GM21423 (cell line): ENCODE results near the gene MYL3.

Experiments used
- ATAC-seq: cut with Tn5 transposase; IDR thresholded peaks from one replicate; pipeline ENCODE4 v1.9.1; 2021; ENCODE audit warnings: mild to moderate bottlenecking, moderate library complexity; ENCODE audit not compliant: unreplicated experiment

Gene MYL3

DNA sequence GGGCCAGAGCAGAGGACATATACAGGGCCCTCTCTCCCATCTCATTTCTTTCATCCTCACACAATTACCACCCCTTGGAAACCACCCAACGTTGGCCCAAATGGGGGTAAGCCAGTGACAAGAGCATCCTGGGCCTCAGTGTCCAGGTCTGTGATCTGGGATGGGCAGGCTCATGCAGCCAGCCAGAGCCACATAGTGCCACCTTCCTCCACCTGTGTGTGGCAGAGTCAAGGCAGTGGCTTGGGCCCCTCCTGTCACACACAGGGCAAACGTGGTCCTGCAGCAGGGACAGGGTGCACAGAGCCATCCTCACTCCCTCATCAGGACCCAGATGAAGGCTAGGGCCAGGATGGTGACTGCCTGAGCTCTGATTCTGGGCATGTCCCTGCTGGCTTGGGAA, 2.3 kb upstream of the MYL3 start:
- ATAC-seq = no peak

DNA sequence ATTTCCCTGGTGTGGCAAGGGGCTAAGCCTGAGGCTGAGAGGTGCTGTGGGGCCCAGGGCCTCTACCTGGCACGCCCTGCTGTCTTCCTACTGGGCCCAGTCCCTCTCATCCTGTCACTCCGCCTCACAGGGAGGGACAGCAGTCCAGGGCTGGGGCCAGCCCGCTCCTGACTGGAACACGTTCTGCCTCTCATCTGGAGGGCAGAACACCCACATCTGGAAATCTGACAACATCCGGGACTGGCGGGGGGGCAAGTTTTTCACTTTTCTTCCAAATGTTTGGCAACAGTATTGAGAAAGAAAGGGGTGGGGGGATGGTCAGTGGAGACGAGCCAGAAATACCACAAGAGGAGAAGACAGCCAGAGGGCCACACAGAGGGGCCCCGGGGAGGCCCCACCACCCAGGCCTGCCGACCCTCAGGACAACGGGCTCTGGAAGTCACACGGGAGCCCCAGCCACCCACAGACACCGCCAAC, 1.8 kb upstream of the MYL3 start:
- no peak for ATAC-seq

DNA sequence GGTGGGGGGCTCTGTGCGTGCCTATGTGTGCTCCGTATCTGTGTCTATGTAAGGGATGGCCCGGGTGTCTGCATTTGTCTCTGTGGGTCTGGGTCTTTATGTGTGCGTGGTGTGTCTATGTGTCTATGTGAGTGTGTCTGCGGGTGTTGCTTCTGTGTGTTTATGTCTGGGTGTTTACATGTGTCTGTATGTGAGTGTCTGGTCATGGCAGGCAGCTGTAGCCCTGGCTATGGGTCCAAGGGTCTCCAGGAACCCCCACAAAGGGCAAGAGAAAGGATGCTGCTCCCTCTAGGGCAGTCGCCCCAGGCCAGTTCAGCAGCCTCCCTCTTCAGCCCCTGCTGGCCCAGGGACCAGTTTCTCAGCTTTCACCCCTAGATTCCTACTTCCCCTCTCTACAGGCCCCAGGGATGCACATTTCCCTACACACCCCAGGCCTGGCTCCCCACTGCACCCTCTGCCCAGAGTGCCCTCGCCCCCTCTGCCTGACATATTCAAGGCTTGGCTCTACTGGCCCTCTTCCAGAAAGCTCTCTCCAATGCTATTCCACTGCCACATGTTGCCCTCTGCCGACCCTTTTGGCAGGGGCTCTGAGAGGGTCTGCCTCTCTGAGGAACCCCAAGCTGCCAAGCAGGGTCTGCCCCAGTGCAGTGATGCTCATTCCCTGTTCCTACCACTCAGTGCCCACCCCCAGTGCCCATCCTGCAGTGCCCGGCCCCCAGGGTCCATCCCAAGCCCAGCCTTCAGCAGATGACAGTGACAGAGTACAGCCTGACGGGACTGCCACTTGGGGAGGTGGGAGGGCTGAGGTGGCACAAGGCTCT, 1.0 kb upstream of the MYL3 start:
- ATAC-seq = no peak

DNA sequence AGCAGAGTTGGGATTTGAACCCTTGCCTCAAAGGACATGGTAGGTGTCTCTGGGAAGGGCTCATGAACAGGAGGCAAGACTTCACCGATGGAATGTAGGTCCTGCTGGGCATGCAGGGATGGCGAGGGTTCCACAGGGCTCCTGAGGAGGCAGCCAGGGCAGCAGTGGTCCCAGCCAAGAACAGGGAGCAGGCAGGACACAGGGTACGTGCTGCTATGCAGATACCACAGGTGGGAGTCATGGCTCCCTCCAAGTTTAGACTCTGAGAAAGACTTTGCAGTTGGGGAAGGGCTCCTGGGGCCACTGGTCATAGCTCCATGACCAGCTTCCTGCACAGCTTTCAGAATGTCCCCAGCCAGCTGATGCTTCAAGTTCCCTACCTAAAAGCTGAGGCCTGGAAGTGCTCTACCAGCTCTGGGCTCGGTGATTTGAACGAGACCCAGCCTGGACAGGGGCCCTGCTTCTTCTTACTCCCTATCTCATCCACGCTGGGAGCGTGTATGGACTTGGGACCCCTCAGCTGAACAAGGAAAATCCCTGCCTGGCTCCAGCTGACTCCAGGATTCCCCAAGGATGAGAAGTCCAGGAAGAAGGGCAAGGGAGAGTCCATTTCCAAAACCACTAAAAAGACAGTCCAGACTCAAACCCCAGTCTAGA, 747 bp downstream of the MYL3 start:
- no peak for ATAC-seq

DNA sequence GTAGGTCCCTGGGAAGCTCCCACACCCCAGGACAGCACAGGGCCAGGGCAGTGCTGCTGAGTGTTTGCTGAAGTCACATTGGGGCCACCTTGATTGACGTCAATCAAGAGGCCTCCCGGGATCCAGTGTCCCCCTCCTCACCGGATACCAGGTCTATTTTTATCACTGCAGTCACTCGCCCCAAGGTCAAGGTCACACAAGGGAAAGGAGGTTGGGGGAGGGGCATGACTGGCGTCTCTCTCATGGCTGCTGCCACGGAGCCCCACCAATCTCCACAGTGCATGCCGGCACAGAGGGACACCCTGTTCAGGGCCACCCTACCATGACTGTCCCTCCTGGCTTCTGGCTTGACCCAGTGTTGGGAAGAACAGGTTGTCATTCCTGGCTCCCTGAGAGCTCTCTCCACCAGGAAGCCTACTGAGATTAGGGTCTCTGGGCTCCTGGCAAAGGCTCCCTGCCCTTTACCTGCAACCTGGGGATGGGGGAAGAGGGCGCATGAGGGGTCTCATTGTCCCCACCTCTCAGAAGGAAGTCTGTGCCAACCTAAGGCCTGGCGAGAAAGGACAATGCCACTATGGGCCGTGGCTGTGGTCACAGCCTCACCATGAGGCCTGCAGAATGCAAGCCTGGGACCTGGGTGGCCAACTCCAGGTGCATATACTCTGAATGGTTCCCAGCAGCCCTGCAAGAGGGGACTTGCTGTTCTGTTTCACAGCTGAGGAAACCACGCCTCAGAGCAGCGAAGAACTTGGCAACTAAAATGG, 1.5 kb downstream of the MYL3 start:
- no peak for ATAC-seq

DNA sequence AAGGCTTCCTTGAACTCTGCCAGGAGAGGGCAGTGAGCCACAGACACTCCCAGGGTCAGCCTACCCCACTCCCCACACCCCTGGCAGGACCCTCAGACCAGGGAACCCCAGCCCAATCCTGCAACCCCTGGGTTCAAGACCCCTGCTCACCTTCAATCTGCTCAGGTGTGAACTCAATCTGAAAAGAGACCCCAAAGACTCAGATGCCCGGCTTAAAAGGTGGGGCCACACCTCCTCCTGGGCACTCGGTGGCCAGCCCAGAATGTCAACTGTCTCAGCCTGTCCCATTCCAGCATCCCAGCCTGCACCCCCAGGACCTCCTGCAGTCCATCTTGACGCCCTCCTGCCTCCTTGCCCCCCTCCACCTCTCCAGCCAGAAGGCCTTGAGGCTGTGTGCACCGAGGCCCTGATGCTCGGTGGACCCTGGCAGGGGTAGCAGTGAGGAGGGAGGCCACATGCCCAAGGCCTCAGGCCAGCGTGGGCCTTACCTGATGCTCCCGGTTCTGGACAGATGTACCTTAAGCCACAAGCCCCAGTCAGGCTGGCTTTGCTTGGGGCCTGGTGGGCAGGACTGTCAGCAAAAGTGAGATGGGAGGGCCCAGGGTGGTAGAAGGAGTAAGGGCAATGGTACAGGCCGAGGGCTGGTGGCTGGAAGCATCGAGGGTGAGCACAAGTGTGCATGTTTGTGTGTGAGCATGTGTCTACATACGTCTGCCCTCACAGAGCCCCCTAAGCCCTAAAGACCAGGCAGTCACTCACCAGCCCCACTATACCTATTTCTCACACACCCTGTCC, 2.2 kb downstream of the MYL3 start:
- no peak for ATAC-seq

DNA sequence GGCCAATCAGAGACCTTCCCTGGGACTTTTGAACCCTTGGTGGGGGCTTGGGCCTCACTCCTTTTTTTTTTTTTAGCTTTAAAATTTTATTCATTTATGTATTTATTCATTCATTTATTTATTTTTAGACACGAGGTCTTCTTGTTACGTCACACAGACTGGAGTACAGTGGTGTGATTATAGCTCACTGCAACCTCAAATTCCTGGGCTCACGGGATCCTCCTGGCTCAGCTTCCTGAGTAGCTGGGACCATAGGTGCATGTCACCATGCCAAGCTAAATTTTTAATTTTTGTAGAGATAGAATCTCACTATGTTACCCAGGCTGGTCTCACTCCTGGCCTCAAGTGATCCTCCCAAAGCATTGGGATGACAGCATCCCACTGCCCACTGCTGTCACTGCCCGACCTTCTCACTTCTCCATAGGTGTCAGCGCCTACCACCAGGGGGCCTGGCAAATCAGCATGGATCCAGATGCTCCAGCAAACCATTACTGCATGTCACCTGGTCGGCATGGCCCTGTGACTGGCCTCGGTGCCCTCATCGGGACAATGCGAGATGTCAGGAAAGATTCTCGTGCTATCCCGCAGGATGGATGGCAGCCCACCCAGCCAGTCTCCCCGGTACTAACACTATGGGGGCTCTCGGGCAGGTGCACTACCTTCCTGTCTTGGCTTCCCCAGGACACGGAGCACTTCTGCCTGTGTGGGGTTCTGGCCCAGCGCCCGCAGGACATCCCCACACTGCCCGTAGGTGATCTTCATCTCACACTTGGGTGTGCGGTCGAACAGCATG, 3.0 kb downstream of the MYL3 start:
- ATAC-seq = no peak

DNA sequence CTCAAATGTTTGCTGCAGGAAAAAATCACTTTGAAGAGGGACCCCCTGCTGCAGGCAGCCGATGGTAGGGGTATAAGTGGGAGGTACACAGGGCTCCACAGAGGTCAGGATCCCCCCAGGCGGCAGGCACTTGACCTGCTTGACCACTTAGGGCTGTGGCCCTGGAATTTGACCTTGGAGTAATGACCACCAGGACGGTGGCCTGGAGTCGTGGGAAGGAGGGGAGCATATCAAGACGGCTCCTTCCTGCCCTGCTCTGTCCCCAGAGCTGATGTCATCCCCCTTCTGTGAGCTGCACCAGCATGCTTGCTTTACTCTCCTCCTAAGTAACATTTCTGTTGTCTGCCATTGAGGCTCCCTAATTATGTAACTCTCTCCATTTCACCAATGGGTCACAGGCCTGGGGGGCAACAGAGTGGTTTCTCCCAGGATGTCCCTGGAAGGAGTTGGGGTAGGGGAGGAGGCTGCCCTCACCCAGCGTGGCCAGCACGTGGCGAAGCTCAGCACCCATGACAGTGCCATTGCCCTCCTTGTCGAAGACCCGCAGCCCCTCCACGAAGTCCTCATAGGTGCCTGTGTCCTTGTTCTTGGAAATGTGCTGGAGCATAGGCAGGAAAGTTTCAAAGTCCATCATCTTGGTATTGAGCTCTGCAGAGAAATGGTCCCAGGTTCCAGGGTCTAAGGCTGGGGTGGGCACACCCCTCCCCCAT, 4.1 kb downstream of the MYL3 start:
- ATAC-seq = no peak

DNA sequence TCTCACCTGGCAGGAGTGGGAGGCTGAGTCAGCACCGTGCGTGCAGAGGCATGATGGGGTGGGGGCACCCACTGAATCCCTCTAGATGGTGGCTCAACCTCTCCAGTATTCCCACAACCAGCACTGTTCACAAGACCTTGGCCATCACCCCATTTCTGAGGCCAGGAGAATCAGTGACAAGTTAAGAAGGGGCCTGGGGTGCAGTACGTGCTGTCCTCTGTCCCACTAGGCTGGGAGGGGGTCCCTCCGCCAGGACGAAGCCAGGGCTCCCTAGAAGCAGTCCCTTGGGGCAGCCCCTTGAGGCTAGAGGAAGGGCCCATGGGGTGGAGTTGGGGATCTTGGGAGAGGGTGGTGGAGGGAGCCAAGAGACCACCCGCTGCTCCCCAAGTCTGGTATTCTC, 4.8 kb downstream of the MYL3 start:
- no peak for ATAC-seq

DNA sequence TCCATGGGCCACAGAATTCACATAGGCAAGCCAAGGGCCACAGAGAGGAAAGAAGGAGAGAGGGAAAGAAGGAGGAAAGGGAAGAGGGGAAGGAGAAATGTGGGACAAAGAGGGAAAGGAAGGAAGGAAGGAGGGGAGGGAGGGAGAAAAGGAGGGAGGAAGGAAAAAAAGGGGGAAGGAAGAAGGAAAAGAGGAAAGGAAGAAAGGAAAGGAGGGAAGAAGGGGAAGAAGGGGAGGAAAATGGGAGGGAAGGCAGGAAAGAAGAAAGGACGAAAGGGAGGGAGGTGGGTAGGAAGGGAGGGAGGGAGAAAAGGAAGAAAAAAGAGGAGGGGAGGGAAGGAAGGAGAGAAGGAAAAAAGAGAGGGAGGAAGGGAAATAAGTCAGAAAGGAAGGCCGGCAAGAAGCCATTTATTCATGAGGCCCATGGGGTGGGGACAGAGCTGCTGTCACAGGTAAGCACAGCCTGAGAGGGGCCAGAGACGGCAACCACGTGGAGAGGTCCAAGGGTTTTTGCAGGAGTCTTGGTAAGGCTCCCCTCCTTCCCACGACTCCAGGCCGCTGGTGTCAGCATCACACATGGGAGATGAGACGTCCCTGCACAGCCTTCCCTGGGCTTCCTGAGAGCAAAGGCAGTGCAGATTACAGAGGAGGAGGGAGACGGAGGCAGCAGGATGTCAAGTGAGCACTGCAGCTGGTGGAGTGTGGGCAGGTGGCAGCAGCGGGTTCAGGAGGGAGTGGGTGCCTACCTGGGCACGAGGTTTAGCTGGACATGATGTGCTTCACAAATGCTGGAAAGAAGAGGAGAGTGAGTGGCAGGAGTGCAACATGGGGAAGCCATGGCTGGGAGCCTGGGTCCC, 5.5 kb downstream of the MYL3 start:
- ATAC-seq = no peak

DNA sequence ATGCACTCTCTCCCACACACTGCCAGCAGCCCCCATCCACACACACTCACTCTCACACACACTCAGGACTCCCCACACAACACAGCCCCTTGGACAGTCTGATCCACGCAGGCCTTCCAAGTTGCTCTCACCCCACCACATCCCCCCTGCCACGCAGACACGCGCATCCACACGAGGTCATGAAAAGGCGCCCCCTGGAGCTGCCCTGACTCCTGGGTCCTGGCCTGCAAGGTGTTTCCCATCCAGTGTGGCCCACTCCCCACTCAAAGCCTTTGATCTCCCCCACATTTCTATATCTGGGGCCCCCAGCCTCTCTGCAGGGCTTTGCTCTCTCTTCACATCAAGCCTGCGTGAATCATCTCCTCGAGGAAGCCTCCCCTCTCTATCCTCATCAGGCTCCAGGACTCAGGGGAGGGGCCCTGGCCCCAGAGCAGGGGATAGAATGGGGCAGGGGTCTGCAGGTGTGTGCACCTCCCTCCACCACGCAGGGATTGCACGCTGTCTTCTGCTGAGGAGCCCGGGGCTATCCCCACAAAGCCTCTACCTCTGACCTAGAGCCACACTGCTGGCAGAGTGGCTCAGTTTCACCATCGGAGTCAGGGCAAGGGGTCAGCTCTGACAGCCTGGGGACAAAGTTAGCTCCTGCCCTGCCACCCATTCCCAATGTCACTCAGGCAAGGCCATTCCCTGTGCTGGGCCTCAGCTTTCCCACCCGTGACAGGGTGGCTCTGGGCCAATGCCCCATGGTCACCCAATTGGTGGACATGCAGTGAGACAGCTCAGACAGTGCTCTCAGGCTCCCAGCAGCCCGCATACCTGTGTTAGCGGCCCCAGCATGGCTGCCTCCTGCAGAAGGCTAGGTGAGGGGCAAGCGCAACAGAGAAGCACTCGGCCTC, 6.4 kb downstream of the MYL3 start:
- ATAC-seq = no peak

DNA sequence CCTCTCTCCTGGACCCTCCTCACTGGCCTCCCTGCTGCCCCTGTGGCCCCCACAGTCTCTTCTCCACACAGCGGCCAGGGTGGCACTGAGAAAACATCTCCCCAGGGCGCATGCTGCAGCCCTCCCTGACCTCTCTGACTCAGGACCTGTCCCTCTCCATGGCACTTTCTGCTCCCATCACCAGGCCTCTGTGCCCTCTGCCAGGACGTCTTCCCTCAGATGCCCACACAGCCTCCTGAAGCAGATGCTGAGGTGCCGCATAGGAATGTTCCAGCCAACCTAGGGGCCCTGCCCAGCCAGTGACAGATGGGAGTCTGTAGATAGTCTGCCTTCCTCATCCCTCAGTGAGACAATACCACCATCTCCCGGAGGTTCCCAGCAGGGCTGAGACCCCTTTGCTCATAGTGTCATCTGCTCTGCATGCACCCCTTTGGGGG, 8.7 kb downstream of the MYL3 start:
- ATAC-seq = no peak

DNA sequence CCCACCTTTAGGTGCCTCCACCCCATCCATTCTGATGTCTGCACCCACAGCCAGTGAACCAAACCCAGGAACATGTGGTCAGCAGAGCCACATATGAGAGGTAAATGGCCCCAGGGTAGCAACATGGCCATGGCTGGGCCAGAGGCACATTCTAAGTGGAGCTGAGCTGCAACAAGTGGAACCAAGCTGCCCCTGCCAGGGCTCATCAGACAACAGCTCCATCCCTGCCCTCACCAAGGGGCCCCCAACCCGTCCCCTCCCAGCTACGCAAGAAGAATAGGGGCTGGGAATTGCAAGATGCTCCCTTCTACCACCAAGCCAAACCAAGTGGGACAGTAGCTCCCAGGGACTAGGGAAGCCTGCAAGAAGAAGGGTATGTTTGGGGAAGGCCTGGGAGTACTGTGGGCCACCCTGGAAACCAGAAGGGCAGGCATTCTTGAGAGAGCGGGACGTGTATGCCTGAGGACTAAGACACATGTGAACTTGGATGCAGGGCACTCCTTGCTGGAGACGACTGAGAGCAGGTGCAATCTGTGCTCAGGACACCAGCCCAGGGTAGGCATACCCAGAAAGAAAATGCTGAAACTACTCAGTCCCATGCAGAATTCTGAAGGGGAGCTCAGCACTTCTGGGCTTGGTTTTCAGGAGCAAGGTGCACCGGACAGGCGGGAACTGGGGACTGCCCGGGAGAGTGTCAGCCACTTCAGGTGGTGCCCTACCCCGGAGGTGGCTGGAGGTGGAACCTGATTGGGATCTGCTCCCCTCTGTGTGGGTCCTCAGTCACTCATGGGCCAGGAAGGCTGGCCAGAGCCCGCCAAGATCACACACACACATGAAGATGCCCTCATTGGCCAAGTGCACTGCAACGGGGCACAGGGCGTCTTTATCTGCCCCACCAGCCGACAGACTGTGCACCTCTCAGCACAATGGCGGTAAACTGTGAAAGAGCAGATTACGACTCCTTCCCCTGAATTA, 9.5 kb downstream of the MYL3 start:
- ATAC-seq = no peak

DNA sequence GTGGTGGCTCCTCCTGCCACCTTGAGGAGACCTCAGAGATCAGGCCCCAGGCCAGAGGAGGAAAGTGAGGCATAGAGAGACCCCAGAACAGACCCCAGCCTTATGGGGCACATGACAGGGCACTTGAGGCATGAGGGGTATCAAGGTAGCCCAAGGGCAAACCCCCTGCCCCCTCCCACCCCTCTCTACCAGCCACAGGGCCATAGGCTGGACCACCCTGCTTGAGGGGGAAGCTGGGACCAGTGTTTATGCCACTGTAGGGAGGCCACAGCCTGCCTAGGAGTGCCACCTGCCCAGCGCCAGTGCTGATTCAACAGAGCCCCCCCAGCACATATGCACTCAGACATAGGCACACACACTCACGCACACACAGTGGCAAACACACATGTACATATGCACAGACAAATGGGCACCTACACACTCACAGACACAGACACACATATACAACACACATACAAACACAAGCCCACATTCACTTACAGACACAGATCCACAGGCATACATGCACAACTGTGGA, 10.3 kb downstream of the MYL3 start:
- no peak for ATAC-seq

DNA sequence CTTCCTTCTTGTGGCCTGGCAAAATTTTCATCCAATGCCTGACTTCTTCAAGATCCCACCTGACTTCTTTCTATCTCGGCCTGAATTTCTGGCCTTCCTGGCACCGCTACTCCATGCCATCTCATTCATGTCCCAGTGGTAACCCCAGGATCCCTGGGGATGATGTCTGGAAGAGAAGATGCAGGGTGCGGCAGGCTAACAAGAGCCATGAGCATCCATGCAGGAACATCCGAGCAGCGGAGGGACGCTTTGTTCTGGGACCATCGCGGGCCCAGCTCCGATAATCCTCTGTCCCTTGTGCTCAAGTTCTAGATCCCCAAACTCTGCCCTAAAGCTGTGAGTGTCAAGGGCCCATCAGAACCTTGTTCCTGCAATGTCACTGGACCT, 10.9 kb downstream of the MYL3 start:
- ATAC-seq = no peak
